ENCODE measurements around the gene POLE3.

DNA sequence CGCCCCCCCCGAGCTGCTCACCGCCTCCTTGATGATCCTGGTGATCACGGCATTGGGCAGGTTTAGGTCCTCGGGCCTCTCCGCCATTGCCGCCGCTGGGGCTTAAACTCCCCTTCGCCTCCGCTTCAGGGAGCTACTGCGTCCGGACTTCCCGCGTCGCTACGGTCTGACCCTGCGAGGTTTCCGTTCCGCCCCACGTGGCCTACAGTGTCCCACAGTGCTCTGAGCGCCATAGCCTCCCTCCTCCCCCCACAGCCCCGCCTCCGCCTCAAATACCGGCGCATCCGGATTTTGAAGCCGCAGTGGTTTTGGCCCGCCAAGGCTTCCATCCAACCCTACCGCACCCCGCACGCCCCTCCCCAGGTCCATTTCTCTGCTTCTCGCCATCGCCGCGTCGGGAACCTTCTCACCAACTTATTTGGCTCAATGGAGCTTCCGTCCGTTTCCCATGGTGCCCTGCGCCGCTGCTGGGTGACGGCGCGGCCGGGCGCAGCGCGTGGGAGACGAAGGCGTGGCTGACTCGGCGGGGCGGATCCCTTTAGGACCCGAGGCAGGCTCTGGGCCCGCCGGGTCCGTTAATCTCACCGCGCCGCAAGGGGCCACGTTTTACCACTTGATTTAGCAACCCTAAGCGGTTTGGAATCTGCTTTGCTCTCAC lies at the start of gene POLE3, which contains the start of gene C9orf43:
- TF ChIP-seq, protein P1, sequence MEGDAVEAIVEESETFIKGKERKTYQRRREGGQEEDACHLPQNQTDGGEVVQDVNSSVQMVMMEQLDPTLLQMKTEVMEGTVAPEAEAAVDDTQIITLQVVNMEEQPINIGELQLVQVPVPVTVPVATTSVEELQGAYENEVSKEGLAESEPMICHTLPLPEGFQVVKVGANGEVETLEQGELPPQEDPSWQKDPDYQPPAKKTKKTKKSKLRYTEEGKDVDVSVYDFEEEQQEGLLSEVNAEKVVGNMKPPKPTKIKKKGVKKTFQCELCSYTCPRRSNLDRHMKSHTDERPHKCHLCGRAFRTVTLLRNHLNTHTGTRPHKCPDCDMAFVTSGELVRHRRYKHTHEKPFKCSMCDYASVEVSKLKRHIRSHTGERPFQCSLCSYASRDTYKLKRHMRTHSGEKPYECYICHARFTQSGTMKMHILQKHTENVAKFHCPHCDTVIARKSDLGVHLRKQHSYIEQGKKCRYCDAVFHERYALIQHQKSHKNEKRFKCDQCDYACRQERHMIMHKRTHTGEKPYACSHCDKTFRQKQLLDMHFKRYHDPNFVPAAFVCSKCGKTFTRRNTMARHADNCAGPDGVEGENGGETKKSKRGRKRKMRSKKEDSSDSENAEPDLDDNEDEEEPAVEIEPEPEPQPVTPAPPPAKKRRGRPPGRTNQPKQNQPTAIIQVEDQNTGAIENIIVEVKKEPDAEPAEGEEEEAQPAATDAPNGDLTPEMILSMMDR (IDR thresholded peaks at IDR 0.05; ENCODE audit: poor library complexity): no peak
- no peak for TF ChIP-seq EZH2 (IDR thresholded peaks at IDR 0.05; ENCODE audit: borderline replicate concordance)
- TF ChIP-seq EZH2phosphoT487 (IDR thresholded peaks at IDR 0.05; ENCODE audit: low read depth, severe bottlenecking, unreplicated experiment): no peak
